ENCODE data around the gene CSRNP3. TPM values are rescaled to one million over a fixed set of nuclear protein-coding genes. Genes with fewer than 3 reads are reported as not detected.

CSRNP3 gene
- total and polyA plus RNA-seq, 10 of the 15 experiments (the other 5 are each of a cell fraction or from before 2014, with no cell fraction given) = 0.03 to 5.2 (median 0.11) TPM; not detected in 1

- Histone ChIP-seq H3K27me3 (replicated peaks in 1 of 2; ENCODE audit: control insufficient read depth in 2 of 2, insufficient read depth in 2 of 2, low read length in 1 of 2) (no peaks in the 10 kb centered on the region), H3K4me3 (no peak overlapping the region), H3K4me1 (ENCODE audit: control insufficient read depth, insufficient read depth, low read length) (no peaks in the 10 kb centered on the region), H3K79me2 (ENCODE audit: control insufficient read depth, insufficient read depth, low read length) (no peaks in the 10 kb centered on the region), H3K9ac (ENCODE audit: control insufficient read depth, insufficient read depth, low read length) (no peak overlapping the region), H3K9me3 (replicated peaks; ENCODE audit: control insufficient read depth, insufficient read depth, low read length) (no peaks in the 10 kb centered on the region), H3K4me2 (ENCODE audit: control insufficient read depth, insufficient read depth) (no peak overlapping the region), H2AFZ (ENCODE audit: control insufficient read depth, low read depth, low read length) (no peak overlapping the region), H3K27ac (ENCODE audit: control insufficient read depth, insufficient read depth) (no peak overlapping the region), H3K36me3 (ENCODE audit: control insufficient read depth in 2 of 2, insufficient read depth in 2 of 2, low read length in 1 of 2) (no peaks in the 10 kb centered on the region), H4K20me1 (ENCODE audit: control insufficient read depth, insufficient read depth) (no peaks in the 10 kb centered on the region)
- CTCF ChIA-PET = interaction anchor here (1.2 to 2.3 kb wide), 2 partner anchors 14 to 17 kb away, joined by 3 to 8 read pairs; no protein-coding TSS in a partner anchor
- WGBS (ENCODE audit: insufficient coverage, insufficient replicate concordance, low lambda C conversion rate, missing lambda C conversion rate) = 49% methylated on average over 7 of the region's 7 CpGs
- RAD21 ChIA-PET (ENCODE audit: unreplicated experiment) = no interaction called here
- BruUV-seq (replicated peaks) = no TSS peak
- ATAC-seq (no peak), DNase-seq (ENCODE audit: low read depth, low spot score) (no peak), FAIRE-seq (no peak)
- SMC1A ChIA-PET (ENCODE audit: uncharacterized antibody, unreplicated experiment) = interaction anchor here (0.6 to 5.9 kb wide), 3 partner anchors 11 to 33 kb away, joined by 3 to 38 read pairs (median 3); no protein-coding TSS in a partner anchor
- in situ Hi-C loops (cut with MboI) (no loop called here), intact Hi-C loops (cut with micrococcal nuclease; ENCODE audit: unreplicated experiment) (no loop called here)
- TF ChIP-seq MTA2 (IDR thresholded peaks at IDR 0.05; ENCODE audit: low read depth) = no peak
- no peak for TF ChIP-seq USF1 (IDR thresholded peaks at IDR 0.05; ENCODE audit: borderline replicate concordance, extremely low read length, insufficient read depth, low read depth, low read length)
- TF ChIP-seq MLLT1 (IDR thresholded peaks at IDR 0.05) = no peak
- no peak for TF ChIP-seq FOXK2 (IDR thresholded peaks at IDR 0.05)
- TF ChIP-seq CEBPZ (IDR thresholded peaks at IDR 0.05; ENCODE audit: low read depth, low read length) = no peak
- no peak for TF ChIP-seq ZNF384 (IDR thresholded peaks at IDR 0.05; ENCODE audit: borderline replicate concordance, low read depth, low read length)
- TF ChIP-seq RELB (IDR thresholded peaks at IDR 0.05; ENCODE audit: low read depth) = no peak
- TF ChIP-seq ELK1 (IDR thresholded peaks at IDR 0.05; ENCODE audit: low read depth, low read length) = no peak
- TF ChIP-seq CTCF (IDR thresholded peaks at IDR 0.05 in 2 of 3, conservative IDR thresholded peaks at IDR 0.05 in 1 of 3; ENCODE audit: control insufficient read depth in 2 of 3, extremely low read depth in 1 of 3, insufficient read depth in 1 of 3, low read depth in 3 of 3, low read length in 3 of 3) = no peak
- POLR2A ChIA-PET = no interaction called here
These were observed 176.7 kb downstream of the CSRNP3 start for GRCh38 chr2:165645930-165646831.

Data from GM12878 (cell line).